IPS DF 4.7 (cell line): ENCODE data around the gene PRAC2.

Experiments used
- DNase-seq: peaks from one replicate; pipeline ENCODE4 v3.0.0-alpha.2; 2013; ENCODE audit warnings: low spot score; ENCODE audit errors: extremely low read depth

The PRAC2 gene

DNA sequence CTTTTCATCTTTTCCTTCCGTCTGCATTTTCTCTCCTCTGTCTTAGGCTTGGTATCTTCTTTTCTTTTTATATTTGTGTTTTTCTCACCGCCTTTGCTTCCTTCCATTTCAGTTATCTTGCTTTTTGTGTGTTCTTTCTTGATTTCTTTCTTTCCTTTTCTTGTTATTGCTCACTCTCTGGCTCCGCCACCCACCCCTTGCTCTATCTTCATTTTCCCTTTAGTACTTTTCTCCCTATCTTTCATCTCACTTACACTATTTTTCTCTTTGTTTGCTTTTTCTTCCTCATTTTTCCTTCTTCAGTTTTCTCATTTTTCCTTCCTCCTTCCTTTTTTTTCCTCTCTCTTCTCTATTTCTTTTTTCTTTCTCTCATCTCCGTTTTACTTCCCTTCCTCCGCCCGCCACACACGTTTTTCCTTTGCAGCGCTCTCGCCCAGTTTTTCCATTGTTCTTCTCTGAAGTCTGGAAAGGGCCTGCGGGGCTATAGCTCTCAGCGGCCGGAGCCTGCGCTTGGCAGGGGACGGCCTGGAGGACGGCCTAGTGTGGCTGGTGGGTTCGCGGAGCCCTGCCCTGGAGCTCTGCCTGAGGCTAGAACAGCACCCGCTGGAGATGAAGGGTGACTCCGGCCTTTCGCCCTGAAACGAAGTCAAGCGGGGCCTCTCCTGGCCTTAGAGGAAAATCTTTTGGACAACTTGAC lies 10.8 kb downstream of the PRAC2 start:
- no peak for DNase-seq

DNA sequence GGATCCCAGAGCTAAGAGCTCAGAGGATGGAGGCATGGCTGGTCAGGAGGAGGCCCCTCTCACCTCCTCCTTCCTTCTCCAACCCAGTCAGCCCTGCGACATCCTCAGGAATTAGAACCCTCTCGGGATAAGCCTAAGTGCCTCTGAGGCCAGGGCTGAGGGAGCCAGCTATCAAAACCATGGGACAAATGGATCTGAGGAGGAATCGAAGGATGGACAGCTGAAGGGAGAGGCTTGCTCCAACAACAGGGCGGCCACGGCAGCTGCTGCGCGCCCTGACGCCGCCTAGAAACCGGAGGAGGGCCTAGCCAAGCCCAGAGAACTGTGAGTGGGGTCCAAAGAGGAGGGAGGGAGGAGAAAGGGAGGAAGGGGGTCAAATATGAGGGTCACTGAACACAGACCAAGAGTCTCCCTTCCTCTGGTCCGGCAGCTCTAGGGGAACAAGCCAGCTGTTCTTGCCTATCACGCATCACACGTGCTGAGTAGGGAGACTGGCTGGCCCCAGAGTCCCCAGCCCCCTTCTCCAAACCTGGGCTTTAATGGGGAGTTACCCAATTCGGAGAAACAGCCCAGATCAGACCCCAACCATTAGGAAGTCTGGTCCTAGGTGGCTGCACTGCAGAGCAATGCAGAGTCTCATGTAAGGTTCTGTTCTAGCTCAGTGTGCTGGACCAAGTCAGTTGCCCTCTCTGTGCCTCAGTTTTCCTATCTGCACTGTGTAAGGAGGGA lies 11.5 kb downstream of the PRAC2 start:
- DNase-seq = no peak

DNA sequence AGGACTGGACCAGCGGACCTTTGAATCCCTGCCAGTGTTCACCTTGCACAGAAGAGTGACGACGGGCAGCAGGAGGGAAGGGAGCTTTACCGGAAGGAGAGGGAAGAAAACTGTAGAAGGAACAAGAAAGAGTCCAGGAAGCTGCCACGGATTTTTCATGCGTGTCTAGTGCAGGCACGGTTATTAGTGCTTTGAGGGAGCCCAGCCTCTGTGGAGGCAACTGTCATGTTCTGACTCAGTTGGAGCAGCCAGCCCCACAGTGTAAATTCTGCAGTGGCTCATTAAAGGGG lies 12.0 kb downstream of the PRAC2 start:
- no peak for DNase-seq

DNA sequence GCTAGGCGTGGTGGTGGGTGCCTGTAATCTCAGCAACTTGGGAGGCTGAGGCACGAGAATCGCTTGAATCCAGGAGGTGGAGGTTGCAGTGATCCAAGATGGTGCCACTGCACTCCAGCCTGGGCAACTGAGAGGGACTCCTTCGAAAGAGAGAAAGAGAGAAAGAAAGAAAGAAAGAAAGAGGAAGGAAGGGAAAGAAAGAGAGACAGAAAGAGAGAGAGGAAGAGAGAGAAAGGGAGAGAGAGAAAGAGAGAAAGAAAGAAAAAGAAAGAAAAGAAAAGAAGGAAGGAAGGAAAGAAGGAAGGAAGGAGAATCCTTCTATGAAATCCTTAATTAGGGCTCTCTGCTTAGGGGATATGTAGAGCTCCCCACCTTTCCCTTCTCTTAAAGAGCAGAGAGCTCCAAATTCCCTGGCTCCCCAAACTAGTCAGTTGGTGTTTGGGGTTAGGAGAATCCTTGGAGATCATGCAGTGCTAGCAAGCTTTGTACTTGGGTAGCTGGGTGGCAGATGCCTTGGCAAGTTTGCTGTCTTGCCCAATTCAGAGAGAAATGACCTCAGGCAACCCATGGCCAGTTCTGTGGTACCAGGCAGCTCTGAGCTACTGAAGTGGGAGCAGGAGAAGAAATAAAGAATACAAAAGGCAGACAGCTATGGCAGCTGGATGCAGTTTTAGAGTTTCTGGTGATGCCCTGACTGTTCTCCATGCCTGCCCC lies 14.5 kb downstream of the PRAC2 start:
- DNase-seq = no peak

DNA sequence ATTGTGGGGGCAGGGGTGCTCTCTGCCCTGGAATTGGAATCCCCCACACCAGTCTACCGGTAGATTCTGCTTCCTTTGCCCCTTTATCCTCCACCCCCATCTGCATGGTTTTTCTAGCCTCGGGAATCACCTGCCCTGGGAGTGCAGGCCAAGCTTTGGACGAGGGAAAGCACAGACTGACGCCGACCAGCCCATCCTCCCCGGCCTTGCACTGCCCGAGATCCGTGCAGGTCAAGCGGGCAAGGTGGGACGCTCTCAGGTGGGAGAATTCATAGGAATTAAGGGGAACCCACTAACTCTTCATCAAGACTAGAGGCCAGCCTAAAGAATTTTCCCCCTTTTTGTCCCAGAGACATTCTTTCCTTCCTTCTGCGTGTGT lies 15.4 kb downstream of the PRAC2 start:
- no peak for DNase-seq

DNA sequence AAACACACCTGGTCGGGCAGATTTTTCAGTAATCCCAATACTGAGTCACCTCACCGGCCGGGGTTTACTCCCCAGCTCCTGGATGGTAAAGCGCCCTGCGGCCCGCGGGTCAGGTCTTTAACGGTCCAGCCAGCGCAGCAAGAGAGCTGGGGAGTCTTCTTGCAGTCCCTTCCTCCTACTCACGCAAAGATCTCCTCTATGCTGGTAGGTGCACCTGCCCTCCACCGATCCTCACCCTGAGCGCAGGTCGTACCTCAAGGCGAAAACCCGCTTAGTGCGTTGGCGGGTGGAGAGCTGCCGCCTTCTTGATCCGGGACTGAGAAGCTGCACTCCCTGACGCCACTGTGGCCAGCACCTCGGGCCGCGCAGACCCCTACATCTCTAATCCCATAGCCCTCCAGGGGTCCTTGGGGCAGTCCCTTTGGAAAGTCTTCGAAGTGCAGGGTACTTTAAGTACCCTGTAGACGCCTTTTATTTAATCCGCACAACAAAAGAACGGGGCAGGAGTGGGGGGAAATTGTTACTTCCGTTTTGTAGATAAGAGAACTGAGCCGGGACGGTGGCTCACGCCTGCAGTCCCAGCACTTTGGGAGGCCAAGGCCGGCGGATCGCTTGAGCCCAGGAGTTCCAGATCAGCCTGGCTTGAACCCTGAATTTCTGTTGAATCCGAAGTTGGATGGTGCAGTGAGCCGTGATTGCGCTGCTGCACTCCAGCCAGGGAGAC lies 16.0 kb downstream of the PRAC2 start:
- DNase-seq = no peak

DNA sequence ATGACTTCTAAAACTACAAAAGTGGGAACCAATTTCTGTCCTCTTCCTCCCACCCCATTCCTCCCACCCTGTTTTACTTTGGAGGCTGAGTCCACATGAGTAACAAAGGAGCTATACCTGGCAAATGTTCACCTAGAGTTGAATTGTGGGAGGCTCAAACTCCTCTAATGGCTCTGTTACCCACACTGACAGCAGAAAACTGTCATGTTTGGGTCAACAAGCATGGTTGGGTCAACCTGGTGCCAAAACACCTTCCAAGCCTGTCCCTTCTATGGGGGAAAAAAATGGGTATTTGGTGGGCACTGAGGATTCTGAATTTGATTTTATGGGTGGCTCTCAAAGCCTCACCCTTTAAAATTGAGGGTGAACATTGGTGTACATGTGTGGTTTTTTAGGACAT lies 17.6 kb downstream of the PRAC2 start:
- DNase-seq = no peak

DNA sequence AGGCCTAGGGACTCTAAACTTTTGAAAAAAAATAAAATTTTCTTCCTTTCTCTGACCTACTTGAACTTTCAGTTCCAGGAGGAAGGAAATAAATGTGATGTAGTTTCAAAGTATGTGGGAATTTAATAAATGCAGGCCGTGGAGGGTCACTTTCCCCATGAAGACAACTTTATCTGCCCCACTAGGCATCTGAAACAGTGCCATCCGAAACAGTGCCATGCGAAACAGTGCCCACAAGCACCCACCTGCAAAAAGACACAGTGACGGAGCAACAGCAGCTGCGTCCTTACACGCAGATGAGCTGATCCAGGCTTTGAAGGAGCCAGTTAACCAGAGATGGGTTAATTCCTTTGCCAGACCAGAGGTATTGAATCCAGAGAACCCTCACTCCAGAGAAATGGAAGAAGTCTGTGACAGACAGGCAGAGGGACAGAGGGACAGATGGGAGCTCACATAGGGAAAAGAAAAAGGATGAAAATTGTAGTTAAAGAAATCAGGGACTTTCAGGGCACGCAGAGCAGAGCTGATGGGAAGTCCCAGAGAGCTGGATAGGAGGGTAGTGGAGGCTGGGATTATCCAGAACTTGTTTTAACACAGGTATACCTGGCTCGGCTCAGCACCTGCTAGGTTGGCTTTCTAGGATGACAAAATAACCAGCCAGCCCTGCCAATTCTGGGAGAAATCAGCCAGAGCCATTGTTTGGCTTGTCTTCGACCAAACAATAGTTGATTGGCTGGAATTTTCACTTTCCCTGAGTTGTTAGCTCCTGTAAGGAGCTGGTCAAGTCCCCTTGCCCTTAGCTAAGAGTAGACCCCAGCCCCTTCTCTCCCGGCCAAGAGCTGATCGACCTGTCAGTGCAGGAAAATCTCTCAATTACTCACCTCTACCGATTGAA lies 22.6 kb downstream of the PRAC2 start:
- DNase-seq = no peak

DNA sequence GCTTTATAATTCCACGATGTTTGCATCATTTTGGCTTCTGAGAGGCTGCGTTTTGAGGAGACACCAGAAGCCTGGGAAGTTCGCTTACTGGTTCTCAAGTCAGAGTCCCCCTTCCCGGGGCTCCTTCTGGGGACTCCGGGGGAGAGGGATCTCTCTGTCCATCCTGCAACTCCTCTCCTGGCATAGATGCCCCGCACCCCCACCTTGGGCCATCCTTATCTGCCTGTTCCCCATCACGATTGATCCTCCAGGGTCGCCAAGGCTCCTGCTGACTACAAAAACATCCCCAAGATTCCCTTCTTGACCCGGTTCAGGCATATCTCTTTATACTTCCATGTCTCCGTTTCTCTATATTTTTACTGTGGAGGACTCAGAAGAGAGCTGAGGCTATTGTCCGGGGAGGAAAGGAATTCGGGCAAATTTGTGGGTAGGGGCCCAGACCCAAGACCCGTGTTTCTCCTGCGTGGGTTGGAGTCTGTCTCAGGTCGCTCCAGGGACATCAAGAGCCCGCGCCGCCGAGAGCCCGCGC lies 24.0 kb downstream of the PRAC2 start:
- DNase-seq = no peak

DNA sequence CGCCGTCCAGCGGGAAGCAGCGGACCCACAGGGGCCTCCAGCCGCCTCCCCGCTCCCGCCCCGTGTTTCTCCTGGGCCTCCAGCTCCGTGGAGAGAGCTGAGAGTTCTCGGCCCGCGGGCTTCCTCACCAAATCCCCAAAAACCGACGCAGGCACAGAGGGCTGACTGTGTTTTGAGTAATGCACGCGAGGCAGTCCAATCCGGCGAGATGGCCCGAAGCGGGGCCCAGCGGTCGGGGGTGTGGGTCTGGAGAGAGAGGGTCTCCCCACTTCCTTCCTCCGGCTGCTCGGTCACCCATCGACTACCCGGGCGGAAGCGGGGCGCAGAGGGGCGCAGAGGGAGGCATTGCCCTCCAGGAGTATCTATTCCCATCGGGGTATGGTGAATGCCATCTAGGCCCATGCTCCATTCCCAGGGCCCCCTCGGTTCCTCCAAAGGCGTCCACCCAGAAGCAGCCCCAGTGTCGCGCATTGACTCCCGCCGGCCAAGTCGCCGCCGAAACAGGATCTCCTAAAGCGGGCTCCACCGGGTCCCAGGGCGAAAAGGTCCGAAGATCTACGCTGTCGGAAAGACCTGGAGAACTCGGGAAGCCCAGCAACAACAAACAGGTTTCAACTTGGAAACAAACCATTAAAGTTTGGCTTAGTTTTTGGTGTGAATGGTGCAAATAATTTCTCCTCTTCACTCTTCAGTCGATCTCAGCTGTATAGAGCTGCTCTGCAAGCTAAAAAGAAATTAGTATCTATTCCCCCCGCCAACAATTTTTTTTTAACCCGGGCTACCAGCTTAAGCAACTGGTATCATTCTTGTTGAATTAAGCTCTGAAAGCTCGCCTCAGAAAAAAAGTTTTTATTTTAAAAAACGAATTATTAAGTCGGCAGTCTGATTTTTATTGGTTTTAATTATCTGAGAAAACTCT lies 24.7 kb downstream of the PRAC2 start:
- DNase-seq = no peak

DNA sequence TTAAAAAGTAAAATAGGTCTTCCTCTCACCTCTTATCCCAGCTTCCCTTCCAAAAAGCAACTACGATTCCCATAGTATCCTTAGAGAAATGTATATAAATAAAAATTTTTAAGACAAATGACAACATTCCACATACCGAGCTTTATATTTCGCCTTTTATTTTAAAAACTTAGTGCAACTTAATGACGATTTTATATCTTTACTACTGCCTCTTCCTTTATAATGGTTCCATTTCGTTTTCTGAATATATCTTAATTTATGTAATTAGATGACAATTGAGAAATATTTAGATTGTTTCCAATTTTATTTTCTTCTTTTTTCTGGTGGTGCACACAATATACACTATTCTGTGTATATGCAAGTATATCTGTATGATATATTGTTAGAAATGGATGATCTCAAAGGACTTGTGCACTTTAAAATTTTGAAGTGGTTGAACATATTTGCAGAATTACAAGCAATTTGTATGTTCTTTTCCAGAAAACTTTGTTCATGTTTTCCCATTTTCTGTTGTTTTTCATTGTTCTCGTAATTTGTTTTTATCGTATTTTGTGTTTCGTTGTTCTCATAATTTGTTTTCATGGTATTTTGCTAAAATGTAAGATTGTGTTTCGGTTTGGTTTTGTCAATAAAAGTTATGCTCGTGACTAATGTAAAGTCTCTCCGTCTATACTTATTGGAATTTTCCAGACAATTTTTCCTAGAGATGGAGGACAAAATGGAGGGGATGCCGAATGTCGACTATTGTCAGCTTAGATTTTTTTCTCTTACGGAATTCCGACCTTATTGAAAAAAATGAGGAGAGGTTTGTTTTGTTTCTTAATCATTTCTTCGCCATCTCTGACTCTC lies 26.0 kb downstream of the PRAC2 start:
- no peak for DNase-seq

DNA sequence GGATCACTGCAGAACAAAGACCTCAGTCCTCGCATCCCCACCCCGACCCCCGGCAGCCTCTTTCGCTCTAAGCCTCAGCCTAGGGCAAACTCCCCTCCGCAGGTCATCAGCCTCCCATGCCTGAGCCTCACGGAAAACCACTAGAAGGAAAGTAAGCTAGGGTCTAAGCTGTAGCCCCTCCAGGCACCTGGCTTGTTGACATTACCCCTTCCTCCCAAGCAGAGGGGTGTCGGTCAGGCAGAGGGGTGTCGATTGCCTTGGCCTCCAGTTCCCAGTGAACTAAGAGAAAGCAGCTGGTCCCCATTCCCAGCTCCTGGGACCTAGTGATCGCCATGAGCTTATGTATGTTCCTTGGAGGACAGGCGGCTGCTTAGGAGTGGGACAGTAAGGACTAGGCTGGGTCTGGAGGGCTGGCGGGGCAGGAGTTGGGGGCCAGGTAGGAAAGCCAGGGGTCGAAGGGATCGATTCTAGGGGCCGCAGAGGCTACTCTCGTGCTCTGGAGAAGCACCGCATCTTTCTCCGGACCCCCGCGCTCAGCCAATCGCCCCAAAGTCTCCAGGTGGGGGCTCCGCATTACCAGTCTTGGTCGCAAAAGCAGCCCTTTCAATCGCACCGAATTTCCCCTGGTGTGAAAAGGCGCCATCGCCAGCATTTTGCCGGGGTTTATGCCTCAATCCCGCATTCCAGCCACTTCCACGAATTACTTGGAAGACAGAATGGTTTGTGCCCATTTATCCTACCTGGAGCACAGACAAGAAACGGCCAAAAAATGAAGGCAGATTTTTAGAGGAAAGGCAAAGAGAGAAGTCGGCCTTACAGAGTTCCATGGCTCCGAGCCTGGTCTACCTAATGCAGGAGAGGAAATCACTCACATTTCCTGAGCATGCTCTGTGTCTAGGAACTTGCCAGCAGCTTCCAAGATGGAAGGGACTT lies 26.9 kb downstream of the PRAC2 start:
- DNase-seq = no peak

DNA sequence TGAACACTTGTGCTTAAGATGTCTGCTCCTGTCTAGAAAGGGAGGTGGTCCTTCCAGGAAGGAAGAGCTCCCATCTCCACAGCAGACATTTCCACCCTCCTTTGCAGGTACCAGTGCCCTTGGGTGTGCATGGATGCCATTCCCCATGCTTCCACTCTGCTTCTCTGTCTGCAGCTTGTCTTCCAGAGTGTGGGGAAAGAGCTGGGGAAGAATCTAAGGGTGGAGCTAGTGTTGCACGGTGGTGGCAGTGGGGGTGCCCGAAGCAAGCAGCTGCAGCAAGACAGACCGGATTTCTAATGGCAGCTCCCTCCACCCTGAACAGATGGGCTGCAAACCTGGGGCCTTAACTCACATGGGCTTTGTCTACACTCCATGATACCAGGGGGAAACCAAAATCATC lies 28.2 kb downstream of the PRAC2 start:
- DNase-seq = no peak

DNA sequence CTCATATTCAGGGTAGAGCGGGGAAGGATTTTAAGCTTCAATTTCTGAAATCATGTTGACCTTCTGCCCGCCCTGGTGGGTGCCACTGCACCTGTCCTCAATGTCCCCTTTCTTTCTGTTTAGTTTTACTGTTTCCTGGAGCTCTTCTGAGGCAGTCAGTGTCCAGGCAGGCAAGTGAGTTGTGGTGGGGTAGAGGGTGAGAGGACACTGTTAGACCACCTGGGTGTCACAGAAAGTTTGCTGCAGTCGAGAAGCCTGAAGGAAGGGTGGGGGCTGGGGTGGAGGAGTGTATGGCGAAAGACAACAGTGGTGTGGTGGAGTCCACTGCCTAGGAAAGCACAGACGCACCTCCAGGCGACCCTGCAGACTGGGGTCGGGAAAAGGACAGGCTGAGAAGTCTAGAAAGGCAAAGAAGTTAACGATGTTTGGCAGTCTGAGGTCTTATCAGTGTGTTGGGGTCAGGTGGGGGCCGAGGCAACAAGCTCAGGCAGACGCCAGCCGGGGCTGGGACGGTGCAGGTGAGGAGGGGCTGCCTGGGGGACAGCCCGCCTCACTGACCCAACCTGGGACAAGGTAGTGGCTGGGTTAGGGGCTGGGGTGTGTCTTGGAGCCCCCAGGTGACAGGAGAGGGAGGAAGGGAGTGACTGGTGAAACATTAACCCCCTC lies 28.9 kb downstream of the PRAC2 start:
- DNase-seq = no peak

DNA sequence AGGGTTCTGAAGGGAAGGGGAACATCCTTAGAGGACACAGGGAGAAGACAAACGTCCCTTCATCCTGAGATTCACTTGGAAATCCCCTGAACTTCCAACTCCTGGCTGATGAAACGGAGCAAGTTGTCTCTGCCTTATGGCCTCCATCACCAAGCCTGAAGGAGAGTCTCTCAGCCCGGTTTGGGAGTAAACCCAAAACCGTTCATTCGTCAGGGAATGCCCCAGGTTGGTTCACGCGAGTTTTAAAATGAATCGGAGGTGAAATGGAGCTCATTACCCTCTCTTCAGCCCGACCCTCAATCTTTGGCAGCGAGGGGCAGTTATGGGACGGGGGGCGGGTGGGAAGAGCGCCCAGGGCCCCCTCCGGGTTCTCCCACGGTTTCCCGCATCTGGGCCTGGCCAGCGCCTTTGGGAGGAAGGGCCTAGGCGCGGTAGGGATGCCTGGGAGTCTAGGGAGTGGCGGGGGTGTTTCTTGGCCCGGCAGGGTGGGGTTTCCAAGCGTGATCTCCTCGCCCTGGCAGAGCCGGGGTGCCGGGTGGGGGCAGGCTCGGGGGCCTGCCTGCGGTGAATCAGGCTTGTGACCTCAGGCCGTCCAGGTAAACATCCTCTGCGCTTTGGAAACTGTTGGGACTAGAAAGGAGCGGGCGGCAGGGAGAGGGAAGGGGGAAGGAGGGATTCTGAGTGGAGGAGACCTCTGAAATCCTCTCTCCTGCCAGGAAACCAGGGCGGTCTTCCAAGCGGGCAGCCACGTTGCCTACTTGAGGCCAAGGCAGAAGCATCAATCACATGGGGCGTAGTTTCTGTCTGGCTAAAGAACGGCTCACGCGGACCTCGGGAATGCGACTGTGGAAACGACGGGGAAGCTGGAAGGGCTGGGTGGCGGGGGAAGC lies 29.7 kb downstream of the PRAC2 start:
- DNase-seq = no peak

DNA sequence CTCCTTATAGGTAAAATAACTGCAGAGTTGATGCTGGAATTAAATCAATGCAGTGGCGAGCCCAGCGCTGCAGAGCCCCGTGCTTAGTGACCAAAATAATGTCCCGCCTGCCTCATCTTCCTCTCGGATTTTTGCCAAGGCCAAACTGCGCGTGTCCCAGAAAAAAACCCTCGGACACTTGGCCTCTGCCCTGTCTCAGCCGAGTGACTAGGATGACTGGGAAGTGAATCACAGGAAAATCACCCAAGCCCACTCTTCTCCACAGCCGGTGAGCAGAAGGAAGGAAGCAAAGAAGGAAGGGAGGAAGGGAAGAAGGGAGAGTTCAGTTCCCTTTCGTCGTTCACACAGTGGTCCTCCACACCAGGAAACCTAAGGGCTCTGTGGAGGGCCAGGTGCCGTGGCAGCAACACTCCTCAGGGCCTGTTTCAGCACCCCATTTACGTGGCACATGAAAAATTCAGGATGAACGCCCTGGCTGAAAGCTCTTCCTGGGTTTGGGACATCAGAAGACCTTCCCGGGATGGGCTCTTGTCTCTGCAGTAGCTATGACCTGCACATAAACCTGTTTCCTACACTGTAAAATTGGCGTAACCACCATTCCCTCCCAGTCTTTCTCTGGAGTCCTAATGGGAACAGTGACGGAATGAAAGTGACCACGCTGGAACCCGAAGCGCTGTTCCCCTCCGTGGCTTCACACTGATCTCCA lies 31.0 kb downstream of the PRAC2 start:
- no peak for DNase-seq
